Measurements from ENCODE around the gene P2RX4. TPM values are rescaled to one million over a fixed set of nuclear protein-coding genes. Genes with fewer than 3 reads are reported as not detected.
"Not testable (repeated sequence)": the region's sequence is repeated elsewhere in the genome, so short reads cannot be mapped to it uniquely, and the experiment has no call there.

The P2RX4 gene
- total RNA-seq, 1 donor from 2014 or later: 4.3 TPM

GRCh38 chr12:121250359-121250758, 40.4 kb downstream of the P2RX4 start:
- H3K9me3 ChIP-seq: no peaks in the 10 kb centered on the region
- no peaks in the 10 kb centered on the region for H3K4me1 ChIP-seq
- no peak for DNase-seq (ENCODE audit: low spot score in 2 of 2)
- intact Hi-C loops (cut with DNase I): no loop called here
- no peak for TF ChIP-seq CTCF (IDR thresholded peaks at IDR 0.05)
- H3K36me3 ChIP-seq: peaks cover 67 to 82% of the 10 kb centered on the region in 2 donors
- no peak overlapping the region for H3K4me3 ChIP-seq
- no peak overlapping the region for H3K27ac ChIP-seq
- no peaks in the 10 kb centered on the region for H3K27me3 ChIP-seq

- no peak overlapping the region for H3K27ac ChIP-seq
- no peak for TF ChIP-seq CTCF (IDR thresholded peaks at IDR 0.05)
- intact Hi-C loops (cut with DNase I): no loop called here
- H3K4me1 ChIP-seq: no peaks in the 10 kb centered on the region
- H3K27me3 ChIP-seq: no peaks in the 10 kb centered on the region
- no peak for DNase-seq (ENCODE audit: low spot score in 2 of 2)
- no peak overlapping the region for H3K4me3 ChIP-seq
- no peaks in the 10 kb centered on the region for H3K9me3 ChIP-seq
- peaks cover 70 to 84% of the 10 kb centered on the region in 2 donors for H3K36me3 ChIP-seq
Measured at GRCh38 chr12:121251838-121252237, 41.9 kb downstream of the P2RX4 start.

- intact Hi-C loops (cut with DNase I): no loop called here
- H3K27me3 ChIP-seq: no peaks in the 10 kb centered on the region
- no peaks in the 10 kb centered on the region for H3K9me3 ChIP-seq
- H3K4me3 ChIP-seq: no peak overlapping the region
- no peak for DNase-seq (ENCODE audit: low spot score in 2 of 2)
- peaks cover 61 to 75% of the 10 kb centered on the region in 2 donors for H3K36me3 ChIP-seq
- H3K4me1 ChIP-seq: no peaks in the 10 kb centered on the region
- no peak overlapping the region for H3K27ac ChIP-seq
- no peak for TF ChIP-seq CTCF (IDR thresholded peaks at IDR 0.05)
Measured at GRCh38 chr12:121252712-121253345, 42.9 kb downstream of the P2RX4 start.

- no peaks in the 10 kb centered on the region for H3K4me1 ChIP-seq
- H3K9me3 ChIP-seq: no peaks in the 10 kb centered on the region
- no peak for TF ChIP-seq CTCF (IDR thresholded peaks at IDR 0.05)
- no peak overlapping the region for H3K4me3 ChIP-seq
- peaks cover 54 to 72% of the 10 kb centered on the region in 2 donors for H3K36me3 ChIP-seq
- no peaks in the 10 kb centered on the region for H3K27me3 ChIP-seq
- no peak for DNase-seq (ENCODE audit: low spot score in 2 of 2)
- intact Hi-C loops (cut with DNase I): no loop called here
- no peak overlapping the region for H3K27ac ChIP-seq
Measured at GRCh38 chr12:121253638-121254335, 43.9 kb downstream of the P2RX4 start.

- DNase-seq (ENCODE audit: low spot score in 2 of 2): no peak
- Histone ChIP-seq H3K4me1 (no peaks in the 10 kb centered on the region), H3K4me3 (no peak overlapping the region), H3K9me3 (no peaks in the 10 kb centered on the region), H3K27me3 (no peaks in the 10 kb centered on the region), H3K27ac (no peak overlapping the region), H3K36me3 (peaks cover 49 to 70% of the 10 kb centered on the region in 2 donors)
- no peak for TF ChIP-seq CTCF (IDR thresholded peaks at IDR 0.05)
- intact Hi-C loops (cut with DNase I): no loop called here
Measured at GRCh38 chr12:121255433-121255832, 45.5 kb downstream of the P2RX4 start.

GRCh38 chr12:121257704-121258449, 47.9 kb downstream of the P2RX4 start:
- H3K27ac ChIP-seq; H3K9me3 ChIP-seq; H3K4me3 ChIP-seq; H3K4me1 ChIP-seq; H3K27me3 ChIP-seq; intact Hi-C loops (cut with DNase I); DNase-seq (ENCODE audit: low spot score in 2 of 2): not testable (repeated sequence)
- peaks cover 44 to 57% of the 10 kb centered on the region in 2 donors for H3K36me3 ChIP-seq

Measured in ascending aorta (tissue), 2 donors.